ENCODE measurements around the gene MAPKAPK5.

- TF ChIP-seq, protein P1, sequence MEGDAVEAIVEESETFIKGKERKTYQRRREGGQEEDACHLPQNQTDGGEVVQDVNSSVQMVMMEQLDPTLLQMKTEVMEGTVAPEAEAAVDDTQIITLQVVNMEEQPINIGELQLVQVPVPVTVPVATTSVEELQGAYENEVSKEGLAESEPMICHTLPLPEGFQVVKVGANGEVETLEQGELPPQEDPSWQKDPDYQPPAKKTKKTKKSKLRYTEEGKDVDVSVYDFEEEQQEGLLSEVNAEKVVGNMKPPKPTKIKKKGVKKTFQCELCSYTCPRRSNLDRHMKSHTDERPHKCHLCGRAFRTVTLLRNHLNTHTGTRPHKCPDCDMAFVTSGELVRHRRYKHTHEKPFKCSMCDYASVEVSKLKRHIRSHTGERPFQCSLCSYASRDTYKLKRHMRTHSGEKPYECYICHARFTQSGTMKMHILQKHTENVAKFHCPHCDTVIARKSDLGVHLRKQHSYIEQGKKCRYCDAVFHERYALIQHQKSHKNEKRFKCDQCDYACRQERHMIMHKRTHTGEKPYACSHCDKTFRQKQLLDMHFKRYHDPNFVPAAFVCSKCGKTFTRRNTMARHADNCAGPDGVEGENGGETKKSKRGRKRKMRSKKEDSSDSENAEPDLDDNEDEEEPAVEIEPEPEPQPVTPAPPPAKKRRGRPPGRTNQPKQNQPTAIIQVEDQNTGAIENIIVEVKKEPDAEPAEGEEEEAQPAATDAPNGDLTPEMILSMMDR (IDR thresholded peaks at IDR 0.05; ENCODE audit: borderline replicate concordance, extremely low read depth, low read length, poor library complexity, severe bottlenecking): no peak
- no peak for TF ChIP-seq EZH2 (IDR thresholded peaks at IDR 0.05; ENCODE audit: borderline replicate concordance, low read depth, low read length, severe bottlenecking)
These were observed 63.5 kb downstream of the MAPKAPK5 start for GRCh38 chr12:111905502-111905901.

All from DND-41 (cell line).